Activated CD8-positive, alpha-beta memory T cell treated with anti-CD3 and anti-CD28 coated beads for 48 hours (primary cell): Measurements from ENCODE around the gene NYAP2.

Source experiments
- DNase-seq, 3 experiments: peaks; one replicate each; pipeline ENCODE4 v3.0.0-alpha.2; 2020; ENCODE audit warnings: low read depth in 2 of 3, low spot score in 2 of 3

NYAP2 gene

GRCh38 chr2:225399504-225399903 lies at the start of gene NYAP2:
NYAP2 (plus strand) TSS chr2:225399710; CDS start chr2:225408881, 9,171 bp downstream.
- no peak for DNase-seq

DNA sequence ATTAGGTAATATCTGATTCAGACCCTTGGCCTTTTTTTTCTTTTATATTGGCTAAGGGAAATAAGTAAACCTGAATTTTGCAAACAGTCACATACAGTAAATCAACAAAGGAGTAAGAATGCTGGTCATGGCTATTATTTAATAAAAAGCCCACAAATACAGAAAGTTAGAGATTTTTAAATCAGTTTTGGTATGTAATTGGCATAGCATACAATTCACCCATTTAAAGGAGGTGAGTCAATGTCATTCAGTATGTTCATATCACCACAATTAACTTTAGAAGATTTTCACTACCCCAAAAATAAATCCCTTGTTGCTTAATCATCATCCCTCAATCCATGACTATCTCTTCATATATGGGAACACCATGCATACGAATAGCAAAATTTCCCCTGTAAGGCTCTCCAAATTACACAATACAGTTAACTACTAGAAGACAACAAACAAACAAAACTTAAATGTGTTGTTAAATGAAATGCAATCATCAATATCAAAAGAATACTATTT lies 45.9 kb upstream of the NYAP2 start:
- DNase-seq, result no peak

DNA sequence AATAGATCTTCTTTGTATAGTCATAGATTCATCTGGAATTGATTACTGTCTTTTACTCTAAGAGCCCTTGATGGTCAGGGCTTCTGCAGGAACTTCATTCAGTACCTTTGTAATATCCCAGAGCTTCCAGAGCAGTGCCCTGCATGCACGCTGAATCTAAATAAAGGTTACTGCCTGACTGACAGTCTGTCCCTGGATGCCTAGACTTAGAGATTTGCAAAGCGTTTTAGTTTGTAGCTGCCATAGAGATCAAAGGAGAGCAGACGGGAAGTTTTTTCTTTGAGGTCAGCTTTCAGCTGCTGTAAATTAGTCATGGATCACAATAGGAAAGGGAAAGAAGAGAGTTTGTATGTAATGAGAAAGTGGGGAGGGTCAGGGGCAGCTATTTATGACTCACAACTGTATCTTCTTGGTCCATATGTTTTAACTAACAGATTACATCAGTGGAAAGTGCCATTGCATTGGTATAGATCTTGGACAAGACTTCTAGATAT lies 45.2 kb upstream of the NYAP2 start:
- no peak for DNase-seq

- no peak for DNase-seq
Measured at GRCh38 chr2:225355788-225356187, 43.7 kb upstream of the NYAP2 start.

- no peak for DNase-seq
Measured at GRCh38 chr2:225366731-225367130, 32.8 kb upstream of the NYAP2 start.

GRCh38 chr2:225367482-225367881 lies 32.0 kb upstream of the NYAP2 start:
- no peak for DNase-seq

- DNase-seq, result no peak
Measured at GRCh38 chr2:225378984-225379383, 20.5 kb upstream of the NYAP2 start.

GRCh38 chr2:225379856-225380255 lies 19.7 kb upstream of the NYAP2 start:
- DNase-seq, result no peak

DNA sequence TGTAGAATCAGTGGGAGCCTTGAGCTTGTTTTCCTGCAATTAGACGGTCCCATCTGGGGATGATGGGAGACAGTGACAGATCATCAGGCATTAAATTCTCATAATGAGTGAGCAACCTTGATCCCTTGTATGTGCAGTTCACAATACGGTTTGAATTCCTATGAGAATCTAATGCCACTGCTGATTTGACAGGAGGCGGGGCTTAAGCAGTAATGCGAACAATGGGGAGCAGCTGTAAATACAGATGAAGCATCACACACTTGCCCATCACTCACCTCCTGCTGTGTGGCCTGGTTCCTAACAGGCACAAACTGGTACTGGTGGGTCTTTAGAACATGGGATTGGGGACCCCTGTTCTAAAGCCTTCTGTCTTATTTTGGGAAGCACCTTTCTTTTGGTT lies 17.9 kb upstream of the NYAP2 start:
- no peak for DNase-seq

DNA sequence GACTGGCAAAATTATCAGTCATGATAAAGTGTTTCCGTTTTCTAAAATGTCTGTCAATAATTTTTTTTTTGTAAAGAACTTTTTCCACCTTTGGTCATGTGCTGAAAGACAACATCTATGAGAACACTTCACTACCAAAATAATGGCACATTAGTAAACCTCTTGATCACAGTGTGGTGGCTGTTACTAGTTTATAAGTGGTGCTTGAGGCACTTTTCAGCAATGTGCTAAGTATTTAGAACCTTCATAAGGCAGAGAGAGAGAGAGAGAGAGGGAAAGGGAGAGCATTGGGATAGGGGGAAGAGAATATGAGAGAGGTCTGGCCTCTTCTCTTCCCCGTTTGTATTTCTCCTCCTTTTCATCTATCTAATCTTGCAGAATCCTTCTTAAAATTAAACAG lies 1.1 kb upstream of the NYAP2 start:
- DNase-seq, result no peak

GRCh38 chr2:225400060-225400511 lies 576 bp downstream of the NYAP2 start:
- no peak for DNase-seq

- no peak for DNase-seq
Measured at GRCh38 chr2:225400546-225401400, 1.3 kb downstream of the NYAP2 start.

GRCh38 chr2:225402210-225402776 lies 2.8 kb downstream of the NYAP2 start:
- no peak for DNase-seq

DNA sequence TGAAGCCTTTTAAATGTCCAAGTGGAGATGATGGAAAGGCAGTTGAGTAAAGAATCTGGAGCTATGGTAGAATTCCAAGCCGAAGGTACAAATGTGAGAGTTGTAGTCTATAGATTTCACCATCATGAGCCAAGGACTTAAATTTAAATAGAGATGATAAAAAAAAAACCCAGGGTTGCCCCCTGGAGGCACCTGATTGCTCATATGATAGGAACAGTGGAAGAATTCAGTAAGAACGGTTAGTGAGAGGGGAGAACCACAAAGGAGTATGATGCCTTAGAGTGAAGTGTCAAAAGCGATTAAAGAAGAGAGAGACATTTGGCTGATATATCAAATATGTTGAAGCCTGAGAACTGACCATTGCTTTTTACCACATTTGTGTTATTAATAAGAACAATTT lies 11.9 kb downstream of the NYAP2 start:
- DNase-seq, result no peak

DNA sequence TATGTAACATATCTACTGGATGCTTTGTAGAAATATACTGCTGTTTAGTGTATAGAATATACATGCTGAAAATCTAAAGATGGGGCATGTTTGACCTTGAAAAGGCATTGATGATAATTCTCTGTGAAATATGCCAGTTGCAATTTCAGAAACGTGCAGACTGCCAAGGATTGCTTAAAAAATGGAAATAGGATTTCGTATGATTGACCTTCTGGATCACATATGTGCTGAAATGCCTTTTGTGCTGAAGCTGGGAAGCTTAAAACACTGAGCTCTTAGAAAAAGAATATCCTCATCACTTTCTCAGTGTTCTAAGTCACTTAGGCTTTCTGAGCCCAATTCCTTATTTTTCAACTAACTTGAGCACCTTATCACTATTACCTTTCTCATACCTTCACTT lies 14.3 kb downstream of the NYAP2 start:
- no peak for DNase-seq

DNA sequence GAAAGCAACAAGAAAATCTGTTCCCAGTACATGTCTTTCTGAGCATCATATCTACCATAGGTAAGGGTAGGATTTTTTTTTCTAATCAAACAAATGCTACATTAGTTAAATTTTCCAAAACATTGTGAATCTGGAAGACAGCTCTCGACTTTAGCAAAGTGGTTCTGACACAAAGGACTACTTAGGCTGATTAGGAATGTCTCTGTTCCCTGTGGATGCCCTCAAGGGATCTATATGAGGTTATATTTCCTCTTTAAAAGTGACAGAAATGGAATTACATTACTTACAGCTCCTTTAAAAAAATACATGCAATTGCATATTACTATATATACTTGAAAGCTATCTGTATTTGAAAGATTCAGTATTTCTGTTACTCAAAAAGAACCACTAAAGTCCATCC lies 15.4 kb downstream of the NYAP2 start:
- no peak for DNase-seq

DNA sequence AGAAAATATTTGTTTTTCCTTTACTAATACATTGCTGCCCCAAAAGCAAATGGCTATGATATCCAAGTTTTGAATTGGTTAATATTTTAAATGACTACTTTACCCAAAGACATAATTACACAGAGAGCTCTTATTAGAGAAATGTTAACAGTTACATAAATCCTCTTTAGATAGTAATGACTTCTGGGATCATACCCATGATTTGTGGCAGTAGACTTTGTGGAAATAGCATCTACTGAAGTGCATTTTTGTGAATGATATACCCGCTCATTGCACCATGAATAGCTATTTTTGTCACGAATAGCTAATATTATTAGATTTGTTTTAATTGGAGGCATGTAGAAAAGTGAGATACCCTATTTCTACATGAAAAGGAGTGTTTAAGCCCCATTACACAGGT lies 15.8 kb downstream of the NYAP2 start:
- DNase-seq, result no peak

- DNase-seq, result no peak
Measured at GRCh38 chr2:225415792-225416191, 16.3 kb downstream of the NYAP2 start.

- DNase-seq, result no peak
Measured at GRCh38 chr2:225416616-225417367, 17.3 kb downstream of the NYAP2 start.

GRCh38 chr2:225419033-225419432 lies 19.5 kb downstream of the NYAP2 start:
- DNase-seq, result no peak

DNA sequence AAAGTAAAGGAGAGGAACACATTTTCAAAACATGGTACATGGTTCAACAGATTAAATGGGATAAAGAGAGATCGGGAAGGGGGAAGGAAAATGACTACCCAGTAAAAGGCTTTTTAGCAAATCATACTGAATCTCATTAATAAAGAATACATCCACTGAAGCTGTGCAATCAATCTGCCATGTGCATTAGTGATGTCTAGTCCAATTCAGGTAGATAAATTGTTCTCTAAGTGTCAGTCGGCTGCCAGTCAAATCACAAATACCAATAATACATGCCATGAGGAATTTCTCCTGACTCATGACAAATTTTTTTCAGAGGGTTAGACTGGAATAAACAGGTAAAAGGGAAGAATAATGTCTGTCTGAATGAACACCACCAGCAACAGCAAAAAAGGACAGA lies 22.6 kb downstream of the NYAP2 start:
- no peak for DNase-seq

DNA sequence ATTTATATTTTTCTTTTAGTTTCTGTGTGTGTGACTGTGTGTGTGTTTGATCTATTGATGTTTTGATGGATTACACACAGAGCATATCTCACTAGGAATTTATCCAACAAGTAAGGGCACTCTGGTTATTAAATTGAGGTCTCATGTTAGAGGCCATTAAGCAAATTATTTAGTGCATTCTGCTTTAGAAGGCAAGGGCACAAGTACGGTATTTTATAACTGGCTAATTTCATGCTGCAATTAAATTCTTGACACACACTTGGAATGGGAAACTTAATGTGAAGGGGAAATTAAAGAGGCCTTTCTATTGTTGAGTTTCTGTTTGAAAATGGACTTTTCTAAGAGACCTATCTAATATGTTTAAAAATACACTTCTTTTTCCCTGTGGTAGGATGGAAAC lies 25.8 kb downstream of the NYAP2 start:
- DNase-seq, result no peak
